Activated T-helper 9 cell treated with anti-CD3 and anti-CD28 coated beads, Interleukin-2, amount 50 U/mL, for 16 hours (primary cell): Measurements from ENCODE around the gene ULK3.

Source experiments
- DNase-seq: peaks from one replicate; pipeline ENCODE4 v3.0.0-alpha.2; 2020; ENCODE audit warnings: low read depth

ULK3 gene

GRCh38 chr15:74821091-74821789 lies 21.7 kb downstream of the ULK3 start:
- no peak for DNase-seq

- DNase-seq, result no peak
Measured at GRCh38 chr15:74820056-74820455, 22.9 kb downstream of the ULK3 start.

GRCh38 chr15:74817370-74817737 lies 25.6 kb downstream of the ULK3 start:
- DNase-seq, result no peak

- DNase-seq, result no peak
Measured at GRCh38 chr15:74816624-74817369, 26.2 kb downstream of the ULK3 start.

GRCh38 chr15:74815961-74816360 lies 27.0 kb downstream of the ULK3 start:
- no peak for DNase-seq

GRCh38 chr15:74815121-74815934 lies 27.6 kb downstream of the ULK3 start:
- no peak for DNase-seq

GRCh38 chr15:74812533-74812932 lies 30.4 kb downstream of the ULK3 start, which contains the start of gene LMAN1L:
LMAN1L (plus strand) TSS chr15:74812835; CDS start chr15:74812855, 20 bp downstream.
- no peak for DNase-seq

- DNase-seq, result no peak
Measured at GRCh38 chr15:74809956-74810355, 33.0 kb downstream of the ULK3 start.

- DNase-seq, result no peak
Measured at GRCh38 chr15:74809242-74809641, 33.7 kb downstream of the ULK3 start.

- DNase-seq, result no peak
Measured at GRCh38 chr15:74808840-74809229, 34.1 kb downstream of the ULK3 start.

- no peak for DNase-seq
Measured at GRCh38 chr15:74808078-74808839, 34.7 kb downstream of the ULK3 start.

- DNase-seq, result no peak
Measured at GRCh38 chr15:74807282-74807681, 35.7 kb downstream of the ULK3 start.

- DNase-seq, result no peak
Measured at GRCh38 chr15:74804935-74805334, 38.0 kb downstream of the ULK3 start.

- no peak for DNase-seq
Measured at GRCh38 chr15:74802862-74803447, 40.0 kb downstream of the ULK3 start.

- DNase-seq, result no peak
Measured at GRCh38 chr15:74802290-74802689, 40.7 kb downstream of the ULK3 start.

GRCh38 chr15:74801311-74801997 lies 41.5 kb downstream of the ULK3 start:
- no peak for DNase-seq

GRCh38 chr15:74800559-74801094 lies 42.3 kb downstream of the ULK3 start:
- no peak for DNase-seq

GRCh38 chr15:74799856-74800558 lies 42.9 kb downstream of the ULK3 start:
- peak; percentile 81 for DNase-seq

- no peak for DNase-seq
Measured at GRCh38 chr15:74799255-74799855, 43.6 kb downstream of the ULK3 start.
